GM19239 (cell line): Measurements from ENCODE around the gene ACTL10.

Source experiments
- DNase-seq: peaks from one replicate; pipeline ENCODE4 v3.0.0; 2011; ENCODE audit warnings: low spot score; ENCODE audit not compliant: insufficient read length
- FAIRE-seq: peaks from 2 replicates; lab custom pipeline; 2011; peaks lifted over from hg19 to GRCh38; lab: Jason Lieb, UNC

The ACTL10 gene

GRCh38 chr20:33710681-33711445 is 44.1 kb downstream of the ACTL10 start:
- DNase-seq: no peak
- FAIRE-seq: no peak

- DNase-seq (no peak), FAIRE-seq (no peak)
Measured at GRCh38 chr20:33711446-33711738, 44.6 kb downstream of the ACTL10 start.

GRCh38 chr20:33713865-33714367 is 47.2 kb downstream of the ACTL10 start:
- FAIRE-seq (no peak), DNase-seq (no peak)

DNA sequence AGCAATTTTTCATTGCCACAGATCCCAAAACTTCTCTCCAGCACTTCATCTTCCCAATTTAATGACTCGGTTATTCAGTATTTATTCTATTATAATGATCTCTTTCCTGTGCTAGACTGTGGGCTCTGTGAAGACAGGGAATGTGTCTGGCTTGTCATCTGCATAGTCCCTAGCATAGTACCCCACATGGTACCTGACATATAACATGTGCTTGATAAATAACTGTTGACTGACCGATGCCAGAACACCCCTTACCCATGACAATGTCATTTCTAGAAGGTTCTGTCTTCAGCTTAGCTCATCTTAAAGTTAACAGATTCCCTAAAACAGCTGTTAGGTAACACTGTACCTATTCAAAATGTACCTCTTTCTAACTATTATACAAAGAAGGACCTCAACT is 49.8 kb downstream of the ACTL10 start:
- no peak for DNase-seq
- no peak for FAIRE-seq
